Embryonic facial prominence (tissue), 1 donor: ENCODE results near the gene OR2AT4.
"Not testable (repeated sequence)": the region's sequence is repeated elsewhere in the genome, so short reads cannot be mapped to it uniquely, and the experiment has no call there.

Experiments
- DNase-seq: peaks from one replicate; pipeline ENCODE4 v3.0.0-alpha.2; 2016; ENCODE audit errors: extremely low spot score

The OR2AT4 gene

GRCh38 chr11:75096456-75097172 is at the start of gene OR2AT4:
OR2AT4 (minus strand) TSS chr11:75096876.
- no peak for DNase-seq

- DNase-seq = no peak
Measured at GRCh38 chr11:75145972-75146519, 49.4 kb upstream of the OR2AT4 start.

- no peak for DNase-seq
Measured at GRCh38 chr11:75145196-75145971, 48.7 kb upstream of the OR2AT4 start.

- DNase-seq = no peak
Measured at GRCh38 chr11:75144716-75145014, 48.0 kb upstream of the OR2AT4 start.

GRCh38 chr11:75143420-75143731 is 46.7 kb upstream of the OR2AT4 start:
- DNase-seq = no peak

GRCh38 chr11:75142714-75143419 is 46.2 kb upstream of the OR2AT4 start:
- no peak for DNase-seq

- no peak for DNase-seq
Measured at GRCh38 chr11:75141166-75141565, 44.5 kb upstream of the OR2AT4 start.

GRCh38 chr11:75140269-75141138 is 43.8 kb upstream of the OR2AT4 start:
- DNase-seq = no peak

GRCh38 chr11:75135651-75136050 is 39.0 kb upstream of the OR2AT4 start:
- no peak for DNase-seq

GRCh38 chr11:75135021-75135650 is 38.5 kb upstream of the OR2AT4 start:
- no peak for DNase-seq

GRCh38 chr11:75133976-75134375 is 37.3 kb upstream of the OR2AT4 start:
- DNase-seq = no peak

GRCh38 chr11:75132080-75132479 is 35.4 kb upstream of the OR2AT4 start:
- no peak for DNase-seq

- no peak for DNase-seq
Measured at GRCh38 chr11:75126564-75126963, 29.9 kb upstream of the OR2AT4 start.

GRCh38 chr11:75118577-75118976 is 21.9 kb upstream of the OR2AT4 start:
- no peak for DNase-seq

- no peak for DNase-seq
Measured at GRCh38 chr11:75114465-75114864, 17.8 kb upstream of the OR2AT4 start.

GRCh38 chr11:75113030-75113429 is 16.4 kb upstream of the OR2AT4 start:
- DNase-seq = no peak

- no peak for DNase-seq
Measured at GRCh38 chr11:75112200-75112599, 15.5 kb upstream of the OR2AT4 start.

GRCh38 chr11:75107187-75107586 is 10.5 kb upstream of the OR2AT4 start:
- DNase-seq = no peak

- DNase-seq = not testable (repeated sequence)
Measured at GRCh38 chr11:75105967-75106681, 9.4 kb upstream of the OR2AT4 start.

- DNase-seq = no peak
Measured at GRCh38 chr11:75105462-75105925, 8.8 kb upstream of the OR2AT4 start.
